Measurements from ENCODE around the gene ANKLE1.

Gene ANKLE1

DNA sequence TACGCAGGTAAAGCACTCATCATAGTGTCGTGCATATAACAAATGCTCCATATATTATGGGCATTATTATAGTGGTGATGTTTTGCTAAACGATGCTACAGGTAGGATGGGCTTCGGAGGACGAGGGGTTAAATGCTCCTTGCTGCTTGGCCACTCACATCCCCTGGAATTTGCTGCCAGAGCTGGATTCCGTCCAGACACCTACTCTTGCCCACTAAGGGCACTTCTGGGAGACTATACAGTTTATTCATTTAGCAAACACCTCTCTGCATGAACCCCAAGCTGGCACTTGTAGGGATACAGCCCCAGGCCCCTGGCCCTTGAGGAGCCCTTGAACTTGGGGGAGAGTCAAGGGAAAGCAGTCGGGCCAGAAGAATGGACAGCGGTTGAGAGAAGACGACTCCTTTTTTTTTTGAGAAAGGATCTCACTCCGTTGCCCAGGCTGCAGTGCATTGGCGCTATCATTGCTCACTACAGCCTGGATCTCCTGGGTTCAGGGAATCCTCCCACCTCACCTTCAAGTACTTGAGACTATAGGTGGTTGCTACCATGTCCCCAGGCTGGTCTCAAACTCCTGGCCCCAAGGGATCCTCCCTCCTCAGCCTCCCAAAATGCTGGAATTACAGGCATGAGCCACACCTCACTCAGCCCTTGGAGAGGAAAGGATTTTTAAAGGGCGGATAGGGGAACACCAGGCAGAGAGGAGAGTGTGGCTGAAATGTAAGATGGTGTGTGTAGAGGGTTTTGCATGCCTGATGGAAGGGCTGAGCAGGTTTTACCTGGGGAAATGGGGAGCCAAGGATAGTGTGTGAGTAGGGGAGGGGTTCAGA is 22.9 kb downstream of the ANKLE1 start:
- Histone ChIP-seq H3K27ac (replicated peaks) (no peak overlapping the region; the same call in 1 of the 2 replicates), H3K27me3 (ENCODE audit: insufficient read depth, poor library complexity, severe bottlenecking) (no peaks in the 10 kb centered on the region), H3K4me3 (replicated peaks; ENCODE audit: insufficient read depth, low read length) (no peak overlapping the region)
- no peak for TF ChIP-seq POLR2AphosphoS5 (IDR thresholded peaks at IDR 0.05; ENCODE audit: low read depth)
- TF ChIP-seq SPI1 (IDR thresholded peaks at IDR 0.05; ENCODE audit: borderline replicate concordance, low read depth) = no peak
- TF ChIP-seq GABPA (IDR thresholded peaks at IDR 0.05; ENCODE audit: low read depth) = no peak
- TF ChIP-seq, protein P1, sequence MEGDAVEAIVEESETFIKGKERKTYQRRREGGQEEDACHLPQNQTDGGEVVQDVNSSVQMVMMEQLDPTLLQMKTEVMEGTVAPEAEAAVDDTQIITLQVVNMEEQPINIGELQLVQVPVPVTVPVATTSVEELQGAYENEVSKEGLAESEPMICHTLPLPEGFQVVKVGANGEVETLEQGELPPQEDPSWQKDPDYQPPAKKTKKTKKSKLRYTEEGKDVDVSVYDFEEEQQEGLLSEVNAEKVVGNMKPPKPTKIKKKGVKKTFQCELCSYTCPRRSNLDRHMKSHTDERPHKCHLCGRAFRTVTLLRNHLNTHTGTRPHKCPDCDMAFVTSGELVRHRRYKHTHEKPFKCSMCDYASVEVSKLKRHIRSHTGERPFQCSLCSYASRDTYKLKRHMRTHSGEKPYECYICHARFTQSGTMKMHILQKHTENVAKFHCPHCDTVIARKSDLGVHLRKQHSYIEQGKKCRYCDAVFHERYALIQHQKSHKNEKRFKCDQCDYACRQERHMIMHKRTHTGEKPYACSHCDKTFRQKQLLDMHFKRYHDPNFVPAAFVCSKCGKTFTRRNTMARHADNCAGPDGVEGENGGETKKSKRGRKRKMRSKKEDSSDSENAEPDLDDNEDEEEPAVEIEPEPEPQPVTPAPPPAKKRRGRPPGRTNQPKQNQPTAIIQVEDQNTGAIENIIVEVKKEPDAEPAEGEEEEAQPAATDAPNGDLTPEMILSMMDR (IDR thresholded peaks at IDR 0.05; ENCODE audit: insufficient read depth, low read length) = no peak
- TF ChIP-seq, protein P2, sequence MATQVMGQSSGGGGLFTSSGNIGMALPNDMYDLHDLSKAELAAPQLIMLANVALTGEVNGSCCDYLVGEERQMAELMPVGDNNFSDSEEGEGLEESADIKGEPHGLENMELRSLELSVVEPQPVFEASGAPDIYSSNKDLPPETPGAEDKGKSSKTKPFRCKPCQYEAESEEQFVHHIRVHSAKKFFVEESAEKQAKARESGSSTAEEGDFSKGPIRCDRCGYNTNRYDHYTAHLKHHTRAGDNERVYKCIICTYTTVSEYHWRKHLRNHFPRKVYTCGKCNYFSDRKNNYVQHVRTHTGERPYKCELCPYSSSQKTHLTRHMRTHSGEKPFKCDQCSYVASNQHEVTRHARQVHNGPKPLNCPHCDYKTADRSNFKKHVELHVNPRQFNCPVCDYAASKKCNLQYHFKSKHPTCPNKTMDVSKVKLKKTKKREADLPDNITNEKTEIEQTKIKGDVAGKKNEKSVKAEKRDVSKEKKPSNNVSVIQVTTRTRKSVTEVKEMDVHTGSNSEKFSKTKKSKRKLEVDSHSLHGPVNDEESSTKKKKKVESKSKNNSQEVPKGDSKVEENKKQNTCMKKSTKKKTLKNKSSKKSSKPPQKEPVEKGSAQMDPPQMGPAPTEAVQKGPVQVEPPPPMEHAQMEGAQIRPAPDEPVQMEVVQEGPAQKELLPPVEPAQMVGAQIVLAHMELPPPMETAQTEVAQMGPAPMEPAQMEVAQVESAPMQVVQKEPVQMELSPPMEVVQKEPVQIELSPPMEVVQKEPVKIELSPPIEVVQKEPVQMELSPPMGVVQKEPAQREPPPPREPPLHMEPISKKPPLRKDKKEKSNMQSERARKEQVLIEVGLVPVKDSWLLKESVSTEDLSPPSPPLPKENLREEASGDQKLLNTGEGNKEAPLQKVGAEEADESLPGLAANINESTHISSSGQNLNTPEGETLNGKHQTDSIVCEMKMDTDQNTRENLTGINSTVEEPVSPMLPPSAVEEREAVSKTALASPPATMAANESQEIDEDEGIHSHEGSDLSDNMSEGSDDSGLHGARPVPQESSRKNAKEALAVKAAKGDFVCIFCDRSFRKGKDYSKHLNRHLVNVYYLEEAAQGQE (IDR thresholded peaks at IDR 0.05; ENCODE audit: insufficient replicate concordance, low read depth) = no peak
- DNase-seq (ENCODE audit: low read depth in 1 of 2, low spot score in 1 of 2) = no peak

DNA sequence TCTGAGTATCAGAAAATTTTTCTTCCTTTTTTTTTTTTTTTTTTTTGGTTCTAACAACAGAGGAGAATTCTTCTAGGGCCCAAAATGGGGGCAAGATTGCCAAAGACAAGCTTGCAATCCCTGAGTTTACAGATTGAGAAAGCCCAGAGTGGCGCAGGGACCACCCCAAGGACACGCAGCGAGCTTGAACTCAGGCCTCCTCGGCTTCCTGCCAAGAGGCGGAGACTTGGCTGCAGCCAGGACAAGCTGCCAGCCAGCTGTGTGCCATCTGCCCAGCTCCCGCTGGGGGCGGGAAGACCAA is 23.5 kb downstream of the ANKLE1 start:
- Histone ChIP-seq H3K27ac (replicated peaks) (peak overlapping the region; percentile 25; the same call in 1 of the 2 replicates), H3K27me3 (ENCODE audit: insufficient read depth, poor library complexity, severe bottlenecking) (no peaks in the 10 kb centered on the region), H3K4me3 (replicated peaks; ENCODE audit: insufficient read depth, low read length) (no peak overlapping the region)
- no peak for DNase-seq (ENCODE audit: low read depth in 1 of 2, low spot score in 1 of 2)
- TF ChIP-seq GABPA (IDR thresholded peaks at IDR 0.05; ENCODE audit: low read depth) (no peak), POLR2AphosphoS5 (IDR thresholded peaks at IDR 0.05; ENCODE audit: low read depth) (no peak), SPI1 (IDR thresholded peaks at IDR 0.05; ENCODE audit: borderline replicate concordance, low read depth) (no peak)
- TF ChIP-seq, protein P1 (IDR thresholded peaks at IDR 0.05; ENCODE audit: insufficient read depth, low read length) = no peak
- TF ChIP-seq, protein P2 (IDR thresholded peaks at IDR 0.05; ENCODE audit: insufficient replicate concordance, low read depth) = no peak

DNA sequence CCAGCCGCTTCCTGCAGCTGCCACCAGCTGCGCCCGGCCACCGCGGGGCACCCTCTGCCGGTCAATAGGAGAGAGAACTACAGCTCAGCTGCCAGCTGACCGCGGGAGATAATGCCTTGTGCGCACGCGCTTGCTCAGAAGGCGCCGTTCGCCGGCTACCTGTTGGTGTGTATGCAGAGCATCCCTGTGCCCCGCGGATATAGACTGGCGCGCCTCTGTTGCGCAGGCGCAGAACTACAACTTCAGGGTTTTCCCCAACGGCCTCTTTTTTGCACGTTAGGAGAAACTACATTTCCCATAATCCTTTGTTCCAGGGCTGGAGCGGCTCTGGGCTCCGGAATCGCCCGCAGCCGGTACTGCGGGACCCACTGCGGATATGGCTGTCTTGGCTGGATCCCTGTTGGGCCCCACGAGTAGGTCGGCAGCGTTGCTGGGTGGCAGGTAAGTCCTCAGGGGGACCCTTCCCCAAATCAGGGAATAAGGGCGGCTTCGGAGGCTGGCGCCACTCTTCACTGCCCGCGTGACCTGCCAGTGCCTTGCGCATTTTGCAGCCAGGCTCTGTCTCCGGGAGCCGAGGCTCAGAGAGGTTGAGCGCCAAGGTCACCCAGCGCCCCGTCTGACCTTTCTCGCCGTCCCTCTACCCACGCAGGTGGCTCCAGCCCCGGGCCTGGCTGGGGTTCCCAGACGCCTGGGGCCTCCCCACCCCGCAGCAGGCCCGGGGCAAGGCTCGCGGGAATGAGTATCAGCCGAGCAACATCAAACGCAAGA is 24.0 kb downstream of the ANKLE1 start, which contains the start of gene MRPL34:
TSS of gene MRPL34 (plus strand) at position 356 of the 768 bp plus-strand sequence. CDS start at position 377, 21 bp downstream.
- H3K27me3 ChIP-seq (ENCODE audit: insufficient read depth, poor library complexity, severe bottlenecking) = no peaks in the 10 kb centered on the region
- H3K27ac ChIP-seq (replicated peaks) = peak within 1 kb of the TSS; percentile 86
- TF ChIP-seq, protein P1 (IDR thresholded peaks at IDR 0.05; ENCODE audit: insufficient read depth, low read length) = peak; percentile 64
- TF ChIP-seq, protein P2 (IDR thresholded peaks at IDR 0.05; ENCODE audit: insufficient replicate concordance, low read depth) = no peak
- TF ChIP-seq GABPA (IDR thresholded peaks at IDR 0.05; ENCODE audit: low read depth) (peak; percentile 77), POLR2AphosphoS5 (IDR thresholded peaks at IDR 0.05; ENCODE audit: low read depth) (peak; percentile 100), SPI1 (IDR thresholded peaks at IDR 0.05; ENCODE audit: borderline replicate concordance, low read depth) (no peak)
- peak within 1 kb of the TSS; percentile 78 for H3K4me3 ChIP-seq (replicated peaks; ENCODE audit: insufficient read depth, low read length)
- DNase-seq (ENCODE audit: low read depth in 1 of 2, low spot score in 1 of 2) = peak; percentile 99 to 100
